Right lobe of liver (tissue), 6 donors: Measurements from ENCODE around the gene TOX4. TPM values are rescaled to one million over a fixed set of nuclear protein-coding genes. Genes with fewer than 3 reads are reported as not detected.

Source experiments
- ATAC-seq, 4 donors: fragments of 200-7000 bp; cut with Tn5 transposase; one replicate each; pipeline ENCODE4 v1.9.1; 2020; ENCODE audit warnings: mild to moderate bottlenecking in 4 of 4, moderate library complexity in 4 of 4
- DNase-seq, 3 donors: peaks; one replicate each; pipeline ENCODE4 v3.0.0-alpha.2; 2020
- H3K27ac ChIP-seq, 3 donors: fragments of 200-600 bp; one replicate each; pipeline ENCODE4 v1.8.0; 2022
- H3K27me3 ChIP-seq, 2 donors: fragments of 200-600 bp; one replicate each; pipeline ENCODE4 v1.8.0; 2022
- H3K36me3 ChIP-seq, 4 donors: fragments of 200-600 bp; sonication (generic) in 1 of 4; one replicate each; pipeline versions ENCODE4 v1.5.1 to v1.8.0; 2017 to 2022; ENCODE audit warnings: control low read depth in 1 of 4
- H3K4me1 ChIP-seq, 4 donors: fragments of 200-600 bp; sonication (generic) in 1 of 4; one replicate each; pipeline versions ENCODE4 v1.5.1 to v1.8.0; 2017 to 2022; ENCODE audit warnings: control low read depth in 1 of 4
- H3K4me3 ChIP-seq, 3 donors: fragments of 200-600 bp; one replicate each; pipeline ENCODE4 v1.8.0; 2022
- H3K9me3 ChIP-seq, 4 donors: fragments of 200-600 bp; sonication (generic) in 1 of 4; one replicate each; pipeline versions ENCODE4 v1.5.1 to v1.8.0; 2017 to 2022; ENCODE audit warnings: control low read depth in 1 of 4
- CTCF ChIP-seq, 4 donors: fragments of 200-600 bp in 3 of 4; fragments of 450-650 bp in 1 of 4; IDR thresholded peaks; one replicate each; pipeline versions ENCODE4 v1.5.1 to v1.8.0; 2016 to 2022; ENCODE audit warnings: antibody characterized with exemption in 4 of 4, mild to moderate bottlenecking in 2 of 4
- POLR2A ChIP-seq: fragments of 450-650 bp; IDR thresholded peaks from one replicate; pipeline ENCODE4 v1.6.1; 2017; ENCODE audit warnings: antibody characterized with exemption, mild to moderate bottlenecking
- WGBS: methylation state at CpG from one replicate; pipeline ENCODE4 v1.1.6; 2018; ENCODE audit warnings: low coverage, low lambda C conversion rate; ENCODE audit not compliant: insufficient coverage; ENCODE audit errors: missing lambda C conversion rate; 5-methylcytosine and 5-hydroxymethylcytosine counted together
- intact Hi-C, 2 donors: fragments of 100-400 bp; cut with DNase I; formaldehyde crosslinking; loops; one replicate each; pipeline versions ENCODE4 v1.11.2 to v1.14.1; 2022
- total RNA-seq, 6 experiments: library from RNA; depleted of rRNA in 2 of 6; stranded (reverse); fragments of >200 nt in 2 of 6; fragmentation: NEBNext Ultra II Directional in 3 of 6; extraction: Animal tissue kit (Norgen Biotek cat#: 25700) in 3 of 6; gene quantifications; one replicate each; pipeline versions ENCODE4 v1.1.0 to v1.2.4, GENCODE V29; 2016 to 2023
- donor health status: DM: no; HTN: yes; CAD: no.
- donor health status: DM: no; HTN: no; CAD: no.
- donor health status: DM: no; HTN: no; CAD: no.
- donor health status: DM: no; HTN: yes; CAD: no.
- donor health status: DM: no; HTN: yes; CAD: no.

TOX4 gene
- total RNA-seq, 6 experiments from 2014 or later: 19.9 to 37.0 (median 33.3) TPM

GRCh38 chr14:21527318-21527679 lies 50.3 kb downstream of the TOX4 start:
- WGBS: 53% methylated on average over 1 of the region's 1 CpG
- ATAC-seq (no peak), DNase-seq (no peak)
- Histone ChIP-seq H3K27me3 (no peaks in the 10 kb centered on the region), H3K9me3 (no peaks in the 10 kb centered on the region), H3K4me1 (no peaks in the 10 kb centered on the region), H3K36me3 (no peaks in the 10 kb centered on the region), H3K4me3 (no peak overlapping the region), H3K27ac (no peak overlapping the region)
- no peak for TF ChIP-seq CTCF (IDR thresholded peaks at IDR 0.05)
- TF ChIP-seq POLR2A: no peak
- intact Hi-C loops: no loop called here

GRCh38 chr14:21528381-21529348 lies 51.7 kb downstream of the TOX4 start:
- H3K9me3 ChIP-seq: no peaks in the 10 kb centered on the region
- TF ChIP-seq CTCF (IDR thresholded peaks at IDR 0.05): no peak
- TF ChIP-seq POLR2A: no peak
- H3K27me3 ChIP-seq: no peaks in the 10 kb centered on the region
- DNase-seq (no peak), ATAC-seq (no peak)
- no peaks in the 10 kb centered on the region for H3K4me1 ChIP-seq
- H3K36me3 ChIP-seq: no peaks in the 10 kb centered on the region
- 65% methylated on average over 4 of the region's 4 CpGs for WGBS
- no peak overlapping the region for H3K4me3 ChIP-seq
- intact Hi-C loops: no loop called here
- H3K27ac ChIP-seq: no peak overlapping the region

GRCh38 chr14:21529515-21529914 lies 52.5 kb downstream of the TOX4 start:
- WGBS: 100% methylated on average over 1 of the region's 1 CpG
- DNase-seq: no peak
- Histone ChIP-seq H3K27me3 (no peaks in the 10 kb centered on the region), H3K27ac (no peak overlapping the region), H3K4me3 (no peak overlapping the region), H3K9me3 (no peaks in the 10 kb centered on the region), H3K4me1 (no peaks in the 10 kb centered on the region), H3K36me3 (no peaks in the 10 kb centered on the region)
- intact Hi-C loops: no loop called here
- ATAC-seq: no peak
- TF ChIP-seq CTCF (IDR thresholded peaks at IDR 0.05) (no peak), POLR2A (no peak)

- no peak overlapping the region for H3K4me3 ChIP-seq
- no peak for ATAC-seq
- TF ChIP-seq POLR2A (no peak), CTCF (IDR thresholded peaks at IDR 0.05) (no peak)
- H3K4me1 ChIP-seq: no peaks in the 10 kb centered on the region
- H3K27ac ChIP-seq: no peak overlapping the region
- H3K27me3 ChIP-seq: peaks cover 0 to 5% of the 10 kb centered on the region in 2 donors
- H3K36me3 ChIP-seq: no peaks in the 10 kb centered on the region
- intact Hi-C loops: no loop called here
- H3K9me3 ChIP-seq: no peaks in the 10 kb centered on the region
- DNase-seq: no peak
Measured at GRCh38 chr14:21533294-21533693, 56.3 kb downstream of the TOX4 start.
